ENCODE measurements around the gene TP73.
"Not testable (repeated sequence)": the region's sequence is repeated elsewhere in the genome, so short reads cannot be mapped to it uniquely, and the experiment has no call there.

Gene TP73

GRCh38 chr1:3610527-3611169 is 41.7 kb upstream of the TP73 start:
- H3K36me3 ChIP-seq (ENCODE audit: control insufficient read depth, insufficient read depth, low read length) = no peaks in the 10 kb centered on the region
- H3K27me3 ChIP-seq (ENCODE audit: control insufficient read depth, insufficient read depth, low read length) = peaks cover 30% of the 10 kb centered on the region
- H3K4me1 ChIP-seq (ENCODE audit: control insufficient read depth, insufficient read depth, low read length) = peaks cover 2% of the 10 kb centered on the region
- H3K4me3 ChIP-seq (ENCODE audit: low read length) = peak overlapping the region; percentile 48
- H3K9ac ChIP-seq (ENCODE audit: low read length) = no peak overlapping the region
- no peak overlapping the region for H3K27ac ChIP-seq (ENCODE audit: low read depth, low read length)

- Histone ChIP-seq H3K36me3 (ENCODE audit: control insufficient read depth, insufficient read depth, low read length) (no peaks in the 10 kb centered on the region), H3K27ac (ENCODE audit: low read depth, low read length) (no peak within 1 kb of the TSS), H3K4me1 (ENCODE audit: control insufficient read depth, insufficient read depth, low read length) (peaks cover 2% of the 10 kb centered on the region), H3K27me3 (ENCODE audit: control insufficient read depth, insufficient read depth, low read length) (peaks cover 30% of the 10 kb centered on the region), H3K9ac (ENCODE audit: low read length) (no peak within 1 kb of the TSS), H3K4me3 (ENCODE audit: low read length) (peak within 1 kb of the TSS; percentile 48)
Observed at GRCh38 chr1:3611170-3612019, 40.9 kb upstream of the TP73 start, which contains the start of gene MEGF6. Gene MEGF6 (minus strand): TSS chr1:3611508. CDS start chr1:3611268, 240 bp downstream.

GRCh38 chr1:3612123-3612522 is 40.2 kb upstream of the TP73 start:
- H3K4me1 ChIP-seq (ENCODE audit: control insufficient read depth, insufficient read depth, low read length) = peaks cover 2% of the 10 kb centered on the region
- H3K36me3 ChIP-seq (ENCODE audit: control insufficient read depth, insufficient read depth, low read length) = no peaks in the 10 kb centered on the region
- H3K4me3 ChIP-seq (ENCODE audit: low read length) = peak overlapping the region; percentile 36
- no peak overlapping the region for H3K27ac ChIP-seq (ENCODE audit: low read depth, low read length)
- peaks cover 28% of the 10 kb centered on the region for H3K27me3 ChIP-seq (ENCODE audit: control insufficient read depth, insufficient read depth, low read length)
- no peak overlapping the region for H3K9ac ChIP-seq (ENCODE audit: low read length)

GRCh38 chr1:3614755-3615742 is 37.3 kb upstream of the TP73 start:
- no peak overlapping the region for H3K27ac ChIP-seq (ENCODE audit: low read depth, low read length)
- H3K4me3 ChIP-seq (ENCODE audit: low read length) = no peak overlapping the region
- H3K27me3 ChIP-seq (ENCODE audit: control insufficient read depth, insufficient read depth, low read length) = peaks cover 14% of the 10 kb centered on the region
- H3K4me1 ChIP-seq (ENCODE audit: control insufficient read depth, insufficient read depth, low read length) = peaks cover 4% of the 10 kb centered on the region
- H3K9ac ChIP-seq (ENCODE audit: low read length) = no peak overlapping the region
- H3K36me3 ChIP-seq (ENCODE audit: control insufficient read depth, insufficient read depth, low read length) = no peaks in the 10 kb centered on the region

GRCh38 chr1:3616861-3617260 is 35.5 kb upstream of the TP73 start:
- Histone ChIP-seq H3K27me3 (ENCODE audit: control insufficient read depth, insufficient read depth, low read length) (peaks cover 8% of the 10 kb centered on the region), H3K9ac (ENCODE audit: low read length) (no peak overlapping the region), H3K36me3 (ENCODE audit: control insufficient read depth, insufficient read depth, low read length) (no peaks in the 10 kb centered on the region), H3K4me3 (ENCODE audit: low read length) (no peak overlapping the region), H3K4me1 (ENCODE audit: control insufficient read depth, insufficient read depth, low read length) (peaks cover 2% of the 10 kb centered on the region), H3K27ac (ENCODE audit: low read depth, low read length) (no peak overlapping the region)

- Histone ChIP-seq H3K27me3 (ENCODE audit: control insufficient read depth, insufficient read depth, low read length) (no peaks in the 10 kb centered on the region), H3K4me3 (ENCODE audit: low read length) (no peak overlapping the region), H3K27ac (ENCODE audit: low read depth, low read length) (no peak overlapping the region), H3K4me1 (ENCODE audit: control insufficient read depth, insufficient read depth, low read length) (peaks cover 4% of the 10 kb centered on the region), H3K36me3 (ENCODE audit: control insufficient read depth, insufficient read depth, low read length) (no peaks in the 10 kb centered on the region), H3K9ac (ENCODE audit: low read length) (no peak overlapping the region)
Observed at GRCh38 chr1:3617806-3618345, 34.4 kb upstream of the TP73 start.

GRCh38 chr1:3618531-3618880 is 33.8 kb upstream of the TP73 start:
- no peak overlapping the region for H3K9ac ChIP-seq (ENCODE audit: low read length)
- H3K4me1 ChIP-seq (ENCODE audit: control insufficient read depth, insufficient read depth, low read length) = peaks cover 11% of the 10 kb centered on the region

GRCh38 chr1:3618881-3619671 is 33.2 kb upstream of the TP73 start:
- Histone ChIP-seq H3K4me3 (ENCODE audit: low read length) (no peak overlapping the region), H3K9ac (ENCODE audit: low read length) (no peak overlapping the region), H3K27me3 (ENCODE audit: control insufficient read depth, insufficient read depth, low read length) (no peaks in the 10 kb centered on the region), H3K36me3 (ENCODE audit: control insufficient read depth, insufficient read depth, low read length) (no peaks in the 10 kb centered on the region), H3K4me1 (ENCODE audit: control insufficient read depth, insufficient read depth, low read length) (peaks cover 14% of the 10 kb centered on the region), H3K27ac (ENCODE audit: low read depth, low read length) (no peak overlapping the region)

More at GRCh38 chr1:3618531-3618880, 33.8 kb upstream of the TP73 start:
- H3K36me3 ChIP-seq (ENCODE audit: control insufficient read depth, insufficient read depth, low read length) = no peaks in the 10 kb centered on the region
- no peak overlapping the region for H3K27ac ChIP-seq (ENCODE audit: low read depth, low read length)
- H3K27me3 ChIP-seq (ENCODE audit: control insufficient read depth, insufficient read depth, low read length) = no peaks in the 10 kb centered on the region
- H3K4me3 ChIP-seq (ENCODE audit: low read length) = no peak overlapping the region

- H3K36me3 ChIP-seq (ENCODE audit: control insufficient read depth, insufficient read depth, low read length) = no peaks in the 10 kb centered on the region
- peaks cover 18% of the 10 kb centered on the region for H3K4me1 ChIP-seq (ENCODE audit: control insufficient read depth, insufficient read depth, low read length)
- no peak overlapping the region for H3K27ac ChIP-seq (ENCODE audit: low read depth, low read length)
- no peak overlapping the region for H3K9ac ChIP-seq (ENCODE audit: low read length)
- H3K4me3 ChIP-seq (ENCODE audit: low read length) = no peak overlapping the region
- no peaks in the 10 kb centered on the region for H3K27me3 ChIP-seq (ENCODE audit: control insufficient read depth, insufficient read depth, low read length)
Observed at GRCh38 chr1:3620708-3621107, 31.6 kb upstream of the TP73 start.

- H3K27ac ChIP-seq (ENCODE audit: low read depth, low read length); H3K4me3 ChIP-seq (ENCODE audit: low read length); H3K36me3 ChIP-seq (ENCODE audit: control insufficient read depth, insufficient read depth, low read length); H3K9ac ChIP-seq (ENCODE audit: low read length); H3K27me3 ChIP-seq (ENCODE audit: control insufficient read depth, insufficient read depth, low read length): not testable (repeated sequence)
- peaks cover 19% of the 10 kb centered on the region for H3K4me1 ChIP-seq (ENCODE audit: control insufficient read depth, insufficient read depth, low read length)
Observed at GRCh38 chr1:3621151-3621671, 31.1 kb upstream of the TP73 start.

- peaks cover 19% of the 10 kb centered on the region for H3K4me1 ChIP-seq (ENCODE audit: control insufficient read depth, insufficient read depth, low read length)
- H3K36me3 ChIP-seq (ENCODE audit: control insufficient read depth, insufficient read depth, low read length); H3K4me3 ChIP-seq (ENCODE audit: low read length); H3K27me3 ChIP-seq (ENCODE audit: control insufficient read depth, insufficient read depth, low read length); H3K9ac ChIP-seq (ENCODE audit: low read length); H3K27ac ChIP-seq (ENCODE audit: low read depth, low read length): not testable (repeated sequence)
Observed at GRCh38 chr1:3622102-3622501, 30.2 kb upstream of the TP73 start.
